HepG2 (cell line): Measurements from ENCODE around the gene FAF1.

Experiments used
- MXI1 ChIP-seq: IDR thresholded peaks from 3 replicates; pipeline ENCODE4 v1.6.1; 2012; ENCODE audit warnings: low read depth, low read length, inconsistent platforms, borderline replicate concordance
- NR3C1 ChIP-seq: sonication (generic); formaldehyde crosslinking; IDR thresholded peaks from 2 replicates; pipeline ENCODE4 v1.4.0; 2020; ENCODE audit warnings: missing genetic modification reagents
- PITX1 ChIP-seq: sonication (generic); formaldehyde crosslinking; IDR thresholded peaks from 2 replicates; pipeline ENCODE4 v1.5.1; 2020; ENCODE audit warnings: mild to moderate bottlenecking, missing genetic modification reagents
- POLR2AphosphoS2 ChIP-seq: IDR thresholded peaks from 2 replicates; pipeline ENCODE4 v1.6.1; 2011; ENCODE audit warnings: low read depth, low read length, improper control_type of control experiment
- TF ChIP-seq, protein P1 (sequence below): sonication (generic); formaldehyde crosslinking; IDR thresholded peaks from 2 replicates; pipeline ENCODE4 v1.5.0; 2020; ENCODE audit warnings: mild to moderate bottlenecking, missing genetic modification reagents, moderate library complexity
- TF ChIP-seq, protein P2 (sequence below): sonication (generic); formaldehyde crosslinking; IDR thresholded peaks from 2 replicates; pipeline ENCODE4 v1.4.0; 2020; ENCODE audit warnings: missing genetic modification reagents, borderline replicate concordance
- TF ChIP-seq, protein P3 (sequence below): sonication (generic); formaldehyde crosslinking; IDR thresholded peaks from 2 replicates; pipeline ENCODE4 v1.5.0; 2020; ENCODE audit warnings: mild to moderate bottlenecking, missing genetic modification reagents

DNA sequence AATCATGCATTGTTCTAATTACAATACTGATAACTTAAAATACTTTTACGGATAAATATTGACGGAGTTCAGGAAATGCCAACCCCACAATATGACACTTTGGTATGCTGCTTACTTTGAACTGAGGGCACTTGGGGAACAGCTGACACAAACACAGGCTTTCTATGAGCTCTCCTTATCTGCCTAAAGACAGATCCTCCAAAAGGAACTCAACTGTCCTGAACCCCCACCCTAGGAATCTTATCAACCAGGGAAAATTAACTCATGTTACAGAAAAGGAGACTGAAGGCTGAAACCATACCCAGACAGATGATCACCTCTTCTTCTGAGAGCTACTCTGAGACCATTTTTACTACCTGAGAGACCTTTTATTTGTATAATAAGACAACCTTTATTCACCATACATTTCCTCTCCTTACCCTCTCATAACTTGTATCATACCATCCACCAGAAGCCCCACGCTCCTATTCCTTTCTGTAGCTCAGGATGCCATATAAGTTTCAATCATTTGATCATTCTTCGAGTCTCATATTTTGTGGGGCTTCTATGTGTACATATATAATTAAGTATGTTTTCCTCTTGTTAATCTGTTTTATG is 239.5 kb downstream of the FAF1 start:
- TF ChIP-seq, protein P1, sequence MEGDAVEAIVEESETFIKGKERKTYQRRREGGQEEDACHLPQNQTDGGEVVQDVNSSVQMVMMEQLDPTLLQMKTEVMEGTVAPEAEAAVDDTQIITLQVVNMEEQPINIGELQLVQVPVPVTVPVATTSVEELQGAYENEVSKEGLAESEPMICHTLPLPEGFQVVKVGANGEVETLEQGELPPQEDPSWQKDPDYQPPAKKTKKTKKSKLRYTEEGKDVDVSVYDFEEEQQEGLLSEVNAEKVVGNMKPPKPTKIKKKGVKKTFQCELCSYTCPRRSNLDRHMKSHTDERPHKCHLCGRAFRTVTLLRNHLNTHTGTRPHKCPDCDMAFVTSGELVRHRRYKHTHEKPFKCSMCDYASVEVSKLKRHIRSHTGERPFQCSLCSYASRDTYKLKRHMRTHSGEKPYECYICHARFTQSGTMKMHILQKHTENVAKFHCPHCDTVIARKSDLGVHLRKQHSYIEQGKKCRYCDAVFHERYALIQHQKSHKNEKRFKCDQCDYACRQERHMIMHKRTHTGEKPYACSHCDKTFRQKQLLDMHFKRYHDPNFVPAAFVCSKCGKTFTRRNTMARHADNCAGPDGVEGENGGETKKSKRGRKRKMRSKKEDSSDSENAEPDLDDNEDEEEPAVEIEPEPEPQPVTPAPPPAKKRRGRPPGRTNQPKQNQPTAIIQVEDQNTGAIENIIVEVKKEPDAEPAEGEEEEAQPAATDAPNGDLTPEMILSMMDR (CRISPR knock-in tag), result no peak
- TF ChIP-seq, protein P2, sequence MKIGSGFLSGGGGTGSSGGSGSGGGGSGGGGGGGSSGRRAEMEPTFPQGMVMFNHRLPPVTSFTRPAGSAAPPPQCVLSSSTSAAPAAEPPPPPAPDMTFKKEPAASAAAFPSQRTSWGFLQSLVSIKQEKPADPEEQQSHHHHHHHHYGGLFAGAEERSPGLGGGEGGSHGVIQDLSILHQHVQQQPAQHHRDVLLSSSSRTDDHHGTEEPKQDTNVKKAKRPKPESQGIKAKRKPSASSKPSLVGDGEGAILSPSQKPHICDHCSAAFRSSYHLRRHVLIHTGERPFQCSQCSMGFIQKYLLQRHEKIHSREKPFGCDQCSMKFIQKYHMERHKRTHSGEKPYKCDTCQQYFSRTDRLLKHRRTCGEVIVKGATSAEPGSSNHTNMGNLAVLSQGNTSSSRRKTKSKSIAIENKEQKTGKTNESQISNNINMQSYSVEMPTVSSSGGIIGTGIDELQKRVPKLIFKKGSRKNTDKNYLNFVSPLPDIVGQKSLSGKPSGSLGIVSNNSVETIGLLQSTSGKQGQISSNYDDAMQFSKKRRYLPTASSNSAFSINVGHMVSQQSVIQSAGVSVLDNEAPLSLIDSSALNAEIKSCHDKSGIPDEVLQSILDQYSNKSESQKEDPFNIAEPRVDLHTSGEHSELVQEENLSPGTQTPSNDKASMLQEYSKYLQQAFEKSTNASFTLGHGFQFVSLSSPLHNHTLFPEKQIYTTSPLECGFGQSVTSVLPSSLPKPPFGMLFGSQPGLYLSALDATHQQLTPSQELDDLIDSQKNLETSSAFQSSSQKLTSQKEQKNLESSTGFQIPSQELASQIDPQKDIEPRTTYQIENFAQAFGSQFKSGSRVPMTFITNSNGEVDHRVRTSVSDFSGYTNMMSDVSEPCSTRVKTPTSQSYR (CRISPR knock-in tag), result no peak
- TF ChIP-seq, protein P3, sequence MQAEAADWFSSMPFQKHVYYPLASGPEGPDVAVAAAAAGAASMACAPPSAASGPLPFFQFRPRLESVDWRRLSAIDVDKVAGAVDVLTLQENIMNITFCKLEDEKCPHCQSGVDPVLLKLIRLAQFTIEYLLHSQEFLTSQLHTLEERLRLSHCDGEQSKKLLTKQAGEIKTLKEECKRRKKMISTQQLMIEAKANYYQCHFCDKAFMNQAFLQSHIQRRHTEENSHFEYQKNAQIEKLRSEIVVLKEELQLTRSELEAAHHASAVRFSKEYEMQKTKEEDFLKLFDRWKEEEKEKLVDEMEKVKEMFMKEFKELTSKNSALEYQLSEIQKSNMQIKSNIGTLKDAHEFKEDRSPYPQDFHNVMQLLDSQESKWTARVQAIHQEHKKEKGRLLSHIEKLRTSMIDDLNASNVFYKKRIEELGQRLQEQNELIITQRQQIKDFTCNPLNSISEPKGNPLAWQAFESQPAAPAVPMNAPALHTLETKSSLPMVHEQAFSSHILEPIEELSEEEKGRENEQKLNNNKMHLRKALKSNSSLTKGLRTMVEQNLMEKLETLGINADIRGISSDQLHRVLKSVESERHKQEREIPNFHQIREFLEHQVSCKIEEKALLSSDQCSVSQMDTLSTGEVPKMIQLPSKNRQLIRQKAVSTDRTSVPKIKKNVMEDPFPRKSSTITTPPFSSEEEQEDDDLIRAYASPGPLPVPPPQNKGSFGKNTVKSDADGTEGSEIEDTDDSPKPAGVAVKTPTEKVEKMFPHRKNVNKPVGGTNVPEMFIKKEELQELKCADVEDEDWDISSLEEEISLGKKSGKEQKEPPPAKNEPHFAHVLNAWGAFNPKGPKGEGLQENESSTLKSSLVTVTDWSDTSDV (CRISPR knock-in tag), result no peak
- no peak for TF ChIP-seq NR3C1
- no peak for TF ChIP-seq MXI1
- TF ChIP-seq PITX1 (CRISPR knock-in tag), result no peak
- TF ChIP-seq POLR2AphosphoS2, result no peak
